Metanephros (tissue), 1 donor: ENCODE measurements around the gene ZNF583. TPM values are rescaled to one million over a fixed set of nuclear protein-coding genes. Genes with fewer than 3 reads are reported as not detected.

Source experiments
- total RNA-seq: library from RNA; depleted of rRNA; stranded (reverse); fragments of >200 nt; gene quantifications from one replicate; pipeline ENCODE4 v1.2.3, GENCODE V29; 2014

The ZNF583 gene
- total RNA-seq = 7.2 TPM

GRCh38 chr19:56403764-56404704 is at the start of gene ZNF583:
Gene ZNF583 (plus strand): TSS chr19:56404332. CDS start chr19:56407115, 2,783 bp downstream.

GRCh38 chr19:56393119-56394012 is 10.8 kb upstream of the ZNF583 start, which contains the start of gene ZNF582:
Gene ZNF582 (minus strand): TSS chr19:56393534. CDS start chr19:56391752, 1,782 bp downstream.

Other genes with a start within 250 kb of the ZNF583 start
- gene GALP, start 228.3 kb upstream of the ZNF583 start, total RNA-seq = not detected
- gene ZSCAN5B, start 206.5 kb upstream of the ZNF583 start, total RNA-seq = not detected
- not detected for gene ZSCAN5C, start 202.1 kb upstream of the ZNF583 start, total RNA-seq
- not detected for gene EDDM13, start 131.6 kb upstream of the ZNF583 start, total RNA-seq
- 14.1 TPM for gene ZSCAN5A, start 89.5 kb upstream of the ZNF583 start, total RNA-seq
- 4.8 TPM for gene ZNF582, start 10.8 kb upstream of the ZNF583 start, total RNA-seq
- gene ZNF667, start 73.0 kb downstream of the ZNF583 start, total RNA-seq = 9.1 TPM
- gene ZNF471, start 103.5 kb downstream of the ZNF583 start, total RNA-seq = 9.3 TPM
- 7.6 TPM for gene ZFP28, start 134.6 kb downstream of the ZNF583 start, total RNA-seq
- gene ZNF470, start 163.1 kb downstream of the ZNF583 start, total RNA-seq = 4.9 TPM
- 13.8 TPM for gene ZNF71, start 191.0 kb downstream of the ZNF583 start, total RNA-seq
- gene SMIM17, start 238.8 kb downstream of the ZNF583 start, total RNA-seq = 0.88 TPM